ENCODE results near the gene ARNT2.

GRCh38 chr15:80619680-80620079 is 215.5 kb downstream of the ARNT2 start:
- no peak for TF ChIP-seq PAX5 (IDR thresholded peaks at IDR 0.05; ENCODE audit: insufficient read depth, low read length, severe bottlenecking)
- no peak for TF ChIP-seq POU2F2 (IDR thresholded peaks at IDR 0.05; ENCODE audit: low read depth, low read length)
- no peak for TF ChIP-seq TAF1 (IDR thresholded peaks at IDR 0.05; ENCODE audit: low read depth, low read length)
- no peak for TF ChIP-seq POLR2AphosphoS5 (IDR thresholded peaks at IDR 0.05; ENCODE audit: low read depth, low read length)
- no peak for TF ChIP-seq POLR2A (IDR thresholded peaks at IDR 0.05; ENCODE audit: low read depth, low read length)
